GM10847 (cell line): ENCODE measurements around the gene CNNM4.

Experiments used
- POLR2A ChIP-seq: IDR thresholded peaks from 2 replicates; pipeline ENCODE4 v1.6.1; 2011; ENCODE audit not compliant: insufficient read length; ENCODE audit errors: extremely low read depth

CNNM4 gene

DNA sequence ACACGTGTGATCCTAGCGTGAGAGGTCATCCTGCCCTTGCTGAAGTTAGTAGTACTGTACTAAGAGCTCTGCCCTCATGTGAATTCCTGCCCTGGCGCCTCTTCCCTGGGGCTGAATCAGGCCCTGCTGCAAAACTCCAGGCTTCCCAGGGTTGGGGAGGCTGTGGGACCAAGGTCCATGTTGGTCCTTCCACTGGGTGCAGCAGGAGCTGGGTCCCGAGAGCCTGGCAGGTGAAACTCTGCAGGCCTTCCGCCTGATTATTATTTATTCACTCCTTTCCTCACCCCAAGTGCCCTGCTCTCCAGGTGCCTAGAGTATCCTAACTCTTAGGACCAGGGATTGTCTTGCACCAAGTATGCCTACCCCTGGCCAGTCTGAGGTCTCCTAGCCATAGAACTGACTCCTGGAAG, 50.1 kb downstream of the CNNM4 start:
- no peak for TF ChIP-seq POLR2A

DNA sequence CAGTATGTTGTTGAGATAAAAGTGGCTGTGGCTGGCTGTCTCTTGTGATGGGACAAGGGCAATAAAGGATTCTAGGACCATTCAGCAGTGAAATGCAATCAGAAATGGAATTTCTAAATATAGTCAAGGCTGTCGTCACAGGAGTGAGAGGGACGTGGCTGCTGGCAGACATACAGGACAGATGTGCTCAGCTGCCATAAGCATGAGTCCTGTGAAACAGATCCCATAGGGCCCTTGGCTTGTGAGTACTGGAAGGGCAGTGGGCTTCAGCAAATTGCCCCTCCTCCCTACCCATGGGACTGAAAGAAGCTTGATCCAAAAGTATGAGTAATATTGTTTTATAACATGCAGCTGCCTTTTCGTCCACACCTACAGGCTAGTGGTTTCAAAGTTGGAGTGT, 51.2 kb downstream of the CNNM4 start:
- no peak for TF ChIP-seq POLR2A

- TF ChIP-seq POLR2A: no peak
These were observed 53.0 kb downstream of the CNNM4 start for GRCh38 chr2:96813656-96814055.

GRCh38 chr2:96815326-96816126, 54.8 kb downstream of the CNNM4 start:
- no peak for TF ChIP-seq POLR2A

DNA sequence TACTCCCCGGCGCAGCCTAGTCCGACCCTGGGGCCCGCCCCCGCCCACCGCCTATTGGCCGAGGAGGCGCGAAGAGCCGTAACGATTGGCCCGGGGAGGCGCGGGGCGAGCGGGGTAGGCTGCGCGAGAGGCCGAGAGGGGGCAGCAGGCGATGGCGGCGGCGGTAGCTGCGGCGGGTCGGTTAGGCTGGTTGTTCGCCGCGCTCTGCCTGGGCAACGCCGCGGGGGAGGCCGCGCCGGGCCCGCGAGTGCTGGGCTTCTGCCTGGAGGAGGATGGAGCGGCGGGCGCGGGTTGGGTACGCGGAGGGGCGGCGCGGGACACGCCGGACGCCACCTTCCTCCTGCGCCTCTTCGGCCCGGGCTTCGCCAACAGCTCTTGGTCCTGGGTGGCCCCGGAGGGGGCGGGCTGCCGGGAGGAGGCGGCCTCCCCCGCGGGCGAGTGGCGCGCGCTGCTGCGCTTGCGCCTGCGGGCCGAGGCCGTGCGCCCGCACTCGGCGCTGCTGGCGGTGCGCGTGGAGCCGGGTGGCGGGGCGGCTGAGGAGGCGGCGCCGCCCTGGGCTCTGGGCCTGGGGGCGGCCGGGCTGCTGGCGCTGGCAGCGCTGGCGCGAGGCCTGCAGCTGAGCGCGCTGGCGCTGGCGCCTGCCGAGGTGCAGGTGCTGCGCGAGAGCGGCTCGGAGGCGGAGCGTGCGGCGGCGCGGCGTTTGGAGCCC, 55.6 kb downstream of the CNNM4 start, which contains the start of gene CNNM3:
CNNM3 (plus strand) TSS at position 142 of the 709 bp plus-strand sequence; CDS start at position 152, 10 bp downstream.
- peak; percentile 56 for TF ChIP-seq POLR2A

GRCh38 chr2:96816836-96817702, 56.4 kb downstream of the CNNM4 start:
- TF ChIP-seq POLR2A: no peak

DNA sequence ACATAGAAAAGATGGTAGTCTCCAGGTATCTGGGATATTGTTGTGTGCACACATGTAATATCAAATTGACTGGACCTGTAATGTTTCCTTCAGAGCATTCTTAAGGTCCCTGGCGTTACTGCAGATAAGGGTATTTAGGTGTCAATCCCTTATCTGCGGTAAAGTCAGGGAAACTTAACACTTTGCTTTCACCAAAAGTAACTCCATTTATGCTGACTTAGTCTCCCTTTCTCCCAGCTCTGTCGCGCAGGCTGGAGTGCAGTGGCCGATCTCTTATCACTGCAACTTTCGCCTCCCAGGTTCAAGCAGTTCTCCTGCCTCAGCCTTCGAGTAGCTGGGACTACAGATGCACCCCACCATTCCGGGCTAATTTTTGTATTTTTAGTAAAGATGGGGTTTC, 57.2 kb downstream of the CNNM4 start:
- TF ChIP-seq POLR2A: no peak

- TF ChIP-seq POLR2A: no peak
These were observed 58.6 kb downstream of the CNNM4 start for GRCh38 chr2:96819128-96819875.

- no peak for TF ChIP-seq POLR2A
These were observed 59.3 kb downstream of the CNNM4 start for GRCh38 chr2:96819876-96820511.

DNA sequence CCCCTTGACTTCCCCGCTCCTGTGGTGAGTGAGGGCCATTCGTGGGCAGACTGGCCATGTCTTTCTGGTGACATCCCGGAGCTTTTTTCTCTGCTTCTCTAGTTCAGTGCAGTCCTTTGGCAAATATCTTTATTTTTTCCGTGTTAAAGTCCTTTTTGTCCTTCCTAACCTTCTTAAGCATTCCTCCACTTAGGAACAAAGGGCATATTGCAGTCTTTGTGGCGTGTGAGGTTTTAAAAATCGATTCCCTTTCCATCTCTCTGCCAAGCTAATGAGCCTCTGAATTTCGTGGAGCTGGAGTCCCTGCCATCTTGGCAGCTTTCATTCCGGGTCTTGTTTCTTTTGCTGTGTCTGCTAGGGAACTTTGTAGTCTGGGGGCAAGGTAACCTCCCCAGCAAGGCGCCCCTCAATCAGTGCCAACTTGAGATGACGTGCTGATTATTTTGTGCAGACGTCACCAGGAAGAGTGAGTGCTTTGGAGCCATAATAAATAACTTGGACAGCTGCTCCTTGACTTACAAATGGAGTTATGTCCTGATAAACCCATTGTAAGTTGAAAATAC, 60.5 kb downstream of the CNNM4 start:
- no peak for TF ChIP-seq POLR2A

GRCh38 chr2:96822786-96823185, 62.1 kb downstream of the CNNM4 start:
- no peak for TF ChIP-seq POLR2A

DNA sequence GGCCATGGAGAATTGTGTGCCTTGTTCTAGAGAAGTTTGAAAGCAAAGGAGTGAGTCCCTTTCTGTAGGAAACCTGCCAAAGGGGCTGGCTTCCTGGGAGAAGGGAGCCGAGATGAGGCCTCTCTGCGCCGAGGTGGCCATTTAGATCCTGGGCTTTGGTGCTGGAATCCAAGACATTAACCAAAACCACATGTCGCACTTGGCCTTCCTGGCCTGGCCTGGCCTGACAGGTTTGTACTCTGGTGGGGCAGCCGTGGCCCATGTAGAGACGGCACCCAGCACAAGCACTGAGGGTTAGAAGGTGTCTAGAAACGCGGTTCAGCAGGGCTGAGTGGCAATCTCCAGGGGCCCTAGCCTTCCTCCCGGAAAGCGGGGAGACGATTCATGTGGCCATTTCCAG, 62.5 kb downstream of the CNNM4 start:
- TF ChIP-seq POLR2A: no peak

GRCh38 chr2:96824079-96824870, 63.6 kb downstream of the CNNM4 start:
- no peak for TF ChIP-seq POLR2A
